NOMO-1 treated with dmso at 0.1 percent for 144 hours (cell line): Measurements from ENCODE around the gene CYP51A1.
"Not testable (repeated sequence)": the region's sequence is repeated elsewhere in the genome, so short reads cannot be mapped to it uniquely, and the experiment has no call there.

Experiments
- DNase-seq: peaks from one replicate; lab custom pipeline; 2025; ENCODE audit not compliant: unreplicated experiment; lab: John Stamatoyannopoulos, UW

CYP51A1 gene

GRCh38 chr7:92134271-92135051 is at the start of gene CYP51A1:
CYP51A1 (minus strand) TSS chr7:92134477; CDS start chr7:92134364, 113 bp downstream.
- DNase-seq, result peak; percentile 99

- DNase-seq, result peak; percentile 92
These were observed 44.9 kb upstream of the CYP51A1 start, which contains the start of gene LRRD1 for GRCh38 chr7:92178928-92179924. LRRD1 (minus strand) TSS chr7:92179142; CDS start chr7:92165202, 13,940 bp downstream.

GRCh38 chr7:92177362-92177761 is 43.1 kb upstream of the CYP51A1 start:
- DNase-seq, result peak; percentile 17

- not testable (repeated sequence) for DNase-seq
These were observed 35.3 kb upstream of the CYP51A1 start for GRCh38 chr7:92169529-92169928.

- no peak for DNase-seq
These were observed 27.0 kb upstream of the CYP51A1 start for GRCh38 chr7:92161271-92161670.

- DNase-seq, result no peak
These were observed 24.6 kb upstream of the CYP51A1 start for GRCh38 chr7:92158660-92159575.

- no peak for DNase-seq
These were observed 22.7 kb upstream of the CYP51A1 start for GRCh38 chr7:92156990-92157389.

- no peak for DNase-seq
These were observed 20.9 kb upstream of the CYP51A1 start for GRCh38 chr7:92155108-92155739.

- no peak for DNase-seq
These were observed 16.3 kb upstream of the CYP51A1 start for GRCh38 chr7:92150450-92151017.

GRCh38 chr7:92149736-92150239 is 15.5 kb upstream of the CYP51A1 start:
- no peak for DNase-seq

- not testable (repeated sequence) for DNase-seq
These were observed 9.1 kb upstream of the CYP51A1 start for GRCh38 chr7:92143192-92143880.

- not testable (repeated sequence) for DNase-seq
These were observed 8.5 kb upstream of the CYP51A1 start for GRCh38 chr7:92142791-92143190.

GRCh38 chr7:92141161-92141560 is 6.9 kb upstream of the CYP51A1 start:
- no peak for DNase-seq

- no peak for DNase-seq
These were observed 3.3 kb upstream of the CYP51A1 start for GRCh38 chr7:92137557-92137956.

- DNase-seq, result peak; percentile 73
These were observed 994 bp upstream of the CYP51A1 start for GRCh38 chr7:92135052-92135889.

GRCh38 chr7:92133737-92134270 is 473 bp downstream of the CYP51A1 start:
- DNase-seq, result peak; percentile 89

- DNase-seq, result peak; percentile 89
These were observed 1.0 kb downstream of the CYP51A1 start for GRCh38 chr7:92133133-92133736.
